MV-4-11 (cell line): Measurements from ENCODE around the gene HMMR.
"Not testable (repeated sequence)": the region's sequence is repeated elsewhere in the genome, so short reads cannot be mapped to it uniquely, and the experiment has no call there.

Experiments used
- DNase-seq: peaks from one replicate; lab custom pipeline; 2025; lab: John Stamatoyannopoulos, UW

HMMR gene, protein sequence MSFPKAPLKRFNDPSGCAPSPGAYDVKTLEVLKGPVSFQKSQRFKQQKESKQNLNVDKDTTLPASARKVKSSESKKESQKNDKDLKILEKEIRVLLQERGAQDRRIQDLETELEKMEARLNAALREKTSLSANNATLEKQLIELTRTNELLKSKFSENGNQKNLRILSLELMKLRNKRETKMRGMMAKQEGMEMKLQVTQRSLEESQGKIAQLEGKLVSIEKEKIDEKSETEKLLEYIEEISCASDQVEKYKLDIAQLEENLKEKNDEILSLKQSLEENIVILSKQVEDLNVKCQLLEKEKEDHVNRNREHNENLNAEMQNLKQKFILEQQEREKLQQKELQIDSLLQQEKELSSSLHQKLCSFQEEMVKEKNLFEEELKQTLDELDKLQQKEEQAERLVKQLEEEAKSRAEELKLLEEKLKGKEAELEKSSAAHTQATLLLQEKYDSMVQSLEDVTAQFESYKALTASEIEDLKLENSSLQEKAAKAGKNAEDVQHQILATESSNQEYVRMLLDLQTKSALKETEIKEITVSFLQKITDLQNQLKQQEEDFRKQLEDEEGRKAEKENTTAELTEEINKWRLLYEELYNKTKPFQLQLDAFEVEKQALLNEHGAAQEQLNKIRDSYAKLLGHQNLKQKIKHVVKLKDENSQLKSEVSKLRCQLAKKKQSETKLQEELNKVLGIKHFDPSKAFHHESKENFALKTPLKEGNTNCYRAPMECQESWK

DNA sequence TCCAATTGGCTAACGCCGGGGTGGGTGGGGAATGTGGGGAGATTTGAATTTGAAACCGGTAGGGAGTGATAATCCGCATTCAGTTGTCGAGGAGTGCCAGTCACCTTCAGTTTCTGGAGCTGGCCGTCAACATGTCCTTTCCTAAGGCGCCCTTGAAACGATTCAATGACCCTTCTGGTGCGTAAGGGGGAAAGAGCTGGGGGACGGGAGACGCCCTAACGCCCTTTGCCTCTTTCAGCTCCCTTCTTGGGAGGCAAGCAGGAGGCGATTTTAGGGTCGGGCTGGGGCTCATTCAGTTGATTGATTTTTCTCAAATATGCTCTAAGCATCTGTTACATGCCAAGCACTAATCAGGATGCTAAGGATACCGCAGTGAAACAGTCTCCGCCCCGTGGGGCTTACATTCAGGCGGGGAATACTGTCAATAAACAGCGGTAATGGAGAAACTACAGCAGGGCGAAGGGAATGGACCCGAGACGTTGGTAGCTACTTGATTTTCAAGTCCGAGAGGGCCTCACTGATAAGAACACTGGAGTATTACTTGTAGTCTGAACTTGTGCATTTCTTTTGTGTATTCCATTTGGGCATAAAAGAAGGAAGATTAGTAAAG lies at the start of gene HMMR:
Gene HMMR (plus strand): TSS at position 71 of the 610 bp plus-strand sequence. CDS start 61 bp downstream, at position 132.
- peak; percentile 43 for DNase-seq

DNA sequence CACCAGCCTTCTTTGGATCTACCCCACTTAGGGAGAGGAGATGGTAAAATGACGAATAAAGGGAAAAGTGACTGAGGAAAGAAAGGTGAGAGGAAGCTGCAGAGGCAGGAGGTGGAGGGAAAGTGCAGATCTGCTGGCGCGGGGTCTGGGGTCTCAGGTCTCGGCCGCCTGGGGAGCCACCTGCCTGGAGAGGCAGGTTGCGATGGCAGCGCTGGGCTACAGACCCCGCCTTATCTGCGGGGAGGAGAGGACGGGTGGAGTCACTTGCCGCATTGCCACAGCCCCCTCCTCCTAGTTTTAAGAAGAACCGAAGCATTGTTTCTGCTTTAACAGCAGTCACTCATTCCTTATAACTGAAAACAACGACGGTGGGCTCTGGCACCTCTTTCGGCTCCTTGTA lies 44.8 kb upstream of the HMMR start:
- not testable (repeated sequence) for DNase-seq

DNA sequence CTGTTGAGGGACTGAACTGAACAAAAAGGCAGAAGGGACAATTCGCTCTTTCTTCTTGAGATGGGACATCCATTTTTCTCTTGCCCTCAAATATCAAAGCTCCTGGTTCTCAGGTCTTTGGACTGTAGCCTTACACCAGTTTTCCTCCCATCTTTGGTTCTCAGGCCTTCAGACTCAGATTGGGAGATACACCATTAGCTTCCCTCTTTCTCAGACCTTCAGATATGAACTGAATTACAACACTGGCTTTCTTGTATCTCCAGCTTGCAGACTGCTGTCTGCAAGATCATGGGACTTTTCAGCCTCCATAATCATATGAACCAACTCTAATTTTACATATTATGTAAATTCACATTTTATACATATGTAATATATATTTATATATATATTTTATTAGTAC lies 35.6 kb upstream of the HMMR start:
- DNase-seq: no peak

DNA sequence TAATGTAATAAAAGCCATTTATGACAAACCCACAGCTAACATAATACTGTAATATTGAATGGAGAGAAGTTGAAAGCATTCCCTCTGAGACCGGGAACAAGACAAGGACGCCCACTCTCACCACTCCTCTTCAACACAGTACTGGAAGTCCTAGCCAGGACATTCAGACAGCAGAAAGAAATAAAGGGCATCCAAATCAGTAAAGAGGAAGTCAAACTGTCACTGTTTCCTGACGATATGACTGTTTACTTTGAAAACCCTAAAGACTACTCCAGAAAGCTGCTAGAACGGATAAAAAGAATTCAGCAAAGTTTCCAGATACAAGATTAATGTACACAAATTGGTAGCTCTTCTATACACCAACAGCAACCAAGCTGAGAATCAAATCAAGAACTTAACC lies 34.3 kb upstream of the HMMR start:
- peak; percentile 49 for DNase-seq

DNA sequence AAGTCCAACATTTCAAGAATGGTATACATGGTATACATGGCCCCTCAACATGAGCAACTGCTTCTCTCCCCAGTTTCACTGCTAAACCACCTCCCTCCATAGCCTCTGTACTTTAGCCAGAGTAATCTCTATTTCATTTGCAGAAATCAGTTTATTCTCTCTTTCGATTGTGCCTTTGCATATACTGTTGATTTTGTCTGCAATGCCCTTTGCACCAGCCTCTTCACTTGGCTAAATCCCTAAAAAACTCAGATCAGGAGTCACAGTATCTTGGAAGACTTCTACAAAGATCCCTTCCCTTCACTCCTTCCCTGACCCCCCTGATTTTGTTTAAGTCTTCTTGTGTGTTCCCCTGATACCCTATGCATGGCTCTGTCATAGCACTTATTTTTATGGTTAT lies 27.9 kb upstream of the HMMR start:
- DNase-seq: no peak

DNA sequence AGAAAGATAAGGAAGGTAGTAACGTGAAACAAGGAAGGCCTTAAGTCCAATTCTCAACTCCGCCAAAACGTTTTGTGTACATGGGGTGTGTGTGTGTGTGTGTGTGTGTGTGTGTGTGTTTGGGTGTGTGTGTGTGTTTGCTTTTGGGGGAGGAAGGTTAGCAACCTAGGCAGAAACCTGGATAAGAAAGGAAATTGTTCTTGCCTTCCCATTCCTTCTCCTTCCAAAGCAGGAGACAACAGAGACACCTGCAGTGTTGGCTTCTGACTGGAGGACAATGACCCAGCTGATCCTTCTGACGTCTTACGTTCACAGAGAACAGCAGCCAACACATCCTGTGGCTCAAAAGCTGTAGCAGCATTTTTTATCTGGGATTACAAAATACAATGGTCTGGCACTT lies 27.2 kb upstream of the HMMR start:
- DNase-seq: no peak

DNA sequence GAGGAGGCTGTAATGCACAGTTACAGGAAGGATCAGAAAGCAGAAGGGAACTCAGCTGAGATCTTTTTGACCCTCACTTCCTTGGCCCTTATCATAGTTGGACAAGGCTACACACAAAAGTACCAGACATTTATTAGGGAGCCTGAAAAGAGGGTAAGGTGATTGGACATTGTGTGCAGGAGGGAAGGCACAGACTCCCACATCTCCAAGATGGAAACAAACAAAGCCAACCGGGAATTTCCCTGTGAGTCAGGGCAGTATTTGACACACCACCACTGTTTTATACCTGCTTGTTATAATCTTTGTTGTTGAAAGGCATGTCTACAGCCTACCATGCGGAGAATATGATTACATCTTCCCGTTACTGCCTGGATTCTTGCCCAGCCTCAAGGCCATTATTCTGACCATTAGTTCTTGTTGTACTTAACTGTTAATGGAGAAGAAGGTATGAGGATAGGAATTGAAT lies 26.0 kb upstream of the HMMR start:
- DNase-seq: no peak

DNA sequence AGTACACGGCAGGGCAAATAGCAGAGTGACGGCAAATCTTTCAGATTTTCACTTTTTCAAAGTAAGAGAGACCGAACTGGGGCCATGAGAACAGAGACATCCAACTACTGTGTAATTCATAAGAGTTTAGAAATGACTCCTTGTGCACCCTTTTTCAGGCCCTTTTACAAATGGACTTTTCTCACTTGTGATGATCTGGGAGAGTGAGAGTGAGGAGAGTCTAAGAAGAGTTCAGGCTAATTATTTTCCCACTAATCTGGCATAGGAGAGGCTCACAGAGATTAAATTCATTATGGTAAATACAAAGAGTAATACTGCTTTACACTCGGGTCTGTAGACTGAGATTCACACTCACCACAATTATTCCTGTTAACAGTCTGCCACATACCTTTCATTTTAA lies 23.9 kb upstream of the HMMR start:
- no peak for DNase-seq

DNA sequence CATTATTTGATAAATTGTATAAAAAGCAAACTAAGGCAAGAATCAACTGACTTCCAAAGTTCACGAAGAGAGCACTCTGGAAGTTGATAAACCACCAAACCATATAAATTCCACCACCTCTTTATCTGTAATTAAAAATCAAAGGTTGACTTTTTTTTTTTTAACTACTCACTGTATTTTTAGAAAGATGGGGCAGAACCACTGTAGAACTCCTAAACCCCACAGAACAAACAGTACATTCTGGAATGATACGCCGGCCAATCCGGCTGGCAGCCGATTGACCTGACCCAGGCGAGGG lies 23.5 kb upstream of the HMMR start:
- no peak for DNase-seq

DNA sequence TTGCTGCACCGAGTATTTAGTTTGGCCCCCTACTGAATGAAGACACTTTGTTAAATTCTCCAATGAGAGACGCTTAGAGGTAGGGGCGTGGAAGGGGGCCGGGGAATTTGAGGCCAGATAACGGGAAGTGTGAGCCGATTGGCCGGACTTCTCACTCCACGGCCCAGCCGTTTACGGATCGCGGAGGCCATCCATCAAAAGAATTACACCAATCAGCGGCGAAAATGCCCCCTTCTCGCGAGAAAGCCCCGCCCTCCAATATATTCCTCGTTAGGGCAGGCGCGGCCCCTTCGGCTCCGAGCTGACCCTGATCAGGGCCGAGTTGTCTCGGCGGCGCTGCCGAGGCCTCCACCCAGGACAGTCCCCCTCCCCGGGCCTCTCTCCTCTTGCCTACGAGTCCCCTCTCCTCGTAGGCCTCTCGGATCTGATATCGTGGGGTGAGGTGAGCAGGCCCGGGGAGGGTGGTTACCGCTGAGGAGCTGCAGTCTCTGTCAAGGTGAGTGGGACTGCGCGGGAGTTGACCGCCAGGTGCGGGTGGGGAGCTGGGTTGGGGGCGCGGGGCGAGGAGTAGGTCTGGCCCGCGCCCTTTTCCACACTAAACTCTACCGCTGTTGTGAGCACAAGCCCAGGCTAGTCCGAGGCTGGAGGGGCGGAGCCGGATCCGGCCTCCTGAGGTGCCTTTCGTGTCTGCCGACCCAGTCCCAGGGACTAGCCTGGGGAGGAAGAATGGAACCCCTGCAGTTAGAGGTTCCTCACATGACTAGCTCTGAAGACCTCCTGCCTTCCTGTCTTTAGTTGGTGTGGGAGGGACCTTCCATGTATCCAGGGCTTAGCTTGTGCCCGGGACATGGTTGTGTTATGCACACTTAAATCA lies 22.9 kb upstream of the HMMR start, which contains the start of gene CCNG1:
Gene CCNG1 (plus strand): TSS at position 287 of the 874 bp plus-strand sequence. CDS start 1,662 bp downstream, outside the sequence.
- peak; percentile 98 for DNase-seq

DNA sequence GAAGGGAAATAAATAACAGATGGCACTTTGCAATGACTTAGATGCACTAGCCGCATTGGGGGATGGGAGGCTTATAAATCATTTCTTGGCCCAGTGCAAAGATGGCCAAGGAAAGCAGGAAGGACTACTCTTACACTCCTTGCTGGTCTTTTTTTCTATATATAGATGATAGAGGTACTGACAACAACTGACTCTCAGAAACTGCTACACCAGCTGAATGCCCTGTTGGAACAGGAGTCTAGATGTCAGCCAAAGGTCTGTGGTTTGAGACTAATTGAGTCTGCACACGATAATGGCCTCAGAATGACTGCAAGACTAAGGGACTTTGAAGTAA lies 21.4 kb upstream of the HMMR start:
- DNase-seq: peak; percentile 78

DNA sequence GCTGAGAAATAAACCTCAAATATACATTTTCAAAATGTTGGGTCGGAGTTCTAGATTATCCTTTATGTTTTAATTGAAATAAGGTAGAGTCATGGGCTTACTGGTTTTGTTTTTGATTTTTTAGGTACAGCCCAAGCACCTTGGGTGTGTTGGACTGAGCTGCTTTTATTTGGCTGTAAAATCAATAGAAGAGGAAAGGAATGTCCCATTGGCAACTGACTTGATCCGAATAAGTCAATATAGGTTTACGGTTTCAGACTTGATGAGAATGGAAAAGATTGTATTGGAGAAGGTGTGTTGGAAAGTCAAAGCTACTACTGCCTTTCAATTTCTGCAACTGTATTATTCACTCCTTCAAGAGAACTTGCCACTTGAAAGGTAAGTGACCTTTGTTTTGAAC lies 19.5 kb upstream of the HMMR start:
- no peak for DNase-seq

DNA sequence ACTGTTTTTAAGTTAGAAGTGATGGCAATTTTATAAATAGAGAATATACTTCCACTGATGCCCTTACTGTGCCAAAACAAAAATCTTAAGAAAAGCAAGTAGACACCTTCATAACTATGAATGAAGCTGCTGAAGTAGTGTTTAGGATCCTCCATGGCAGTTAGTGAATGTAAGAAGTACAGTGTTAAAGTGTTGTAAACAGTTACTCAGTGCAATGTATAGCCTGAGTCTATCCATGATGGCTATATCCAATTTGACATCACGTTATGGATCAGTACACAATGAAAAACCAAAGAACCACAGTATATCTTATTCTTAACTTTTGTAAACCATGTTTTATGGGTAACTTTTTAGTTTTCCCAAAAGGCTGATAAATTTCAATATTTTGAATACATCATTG lies 15.9 kb upstream of the HMMR start:
- DNase-seq: no peak

DNA sequence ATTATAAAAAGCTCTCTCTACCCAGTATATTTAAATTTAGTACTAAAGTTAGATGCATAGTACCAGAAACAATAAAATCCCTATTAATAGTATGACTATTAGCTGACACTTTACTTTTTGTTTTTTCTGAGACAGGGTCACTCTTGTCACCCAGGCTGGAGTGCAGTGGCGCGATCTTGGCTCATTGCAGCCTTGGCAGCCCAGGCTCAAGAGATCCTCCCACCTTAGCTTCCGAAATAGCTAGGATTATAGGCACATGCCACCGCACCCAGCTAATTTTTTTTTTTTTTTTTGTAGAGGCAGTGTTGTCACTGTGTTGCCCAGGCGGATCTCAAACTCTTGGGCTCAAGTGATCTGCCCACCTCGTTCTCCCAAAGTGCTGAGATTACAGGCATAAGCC lies 15.1 kb upstream of the HMMR start:
- no peak for DNase-seq

DNA sequence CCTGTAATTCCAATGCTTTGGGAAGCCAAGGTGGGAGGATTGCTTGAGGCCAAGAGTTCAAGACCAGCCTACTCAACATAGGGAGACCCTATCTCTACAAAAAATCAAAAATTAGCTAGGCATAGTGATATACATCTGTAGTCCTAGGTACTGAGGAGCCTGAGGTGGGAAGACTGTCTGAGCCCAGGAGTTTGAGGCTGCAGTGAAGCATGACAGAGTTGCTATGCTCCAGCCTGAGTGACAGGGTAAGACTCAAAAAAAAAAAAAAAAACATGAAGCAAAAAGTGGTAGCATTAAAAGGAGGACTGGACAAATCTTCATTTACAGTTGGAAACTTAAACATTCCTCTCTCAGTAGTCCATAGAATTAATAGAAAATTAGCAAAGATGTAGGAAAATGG lies 13.2 kb upstream of the HMMR start:
- no peak for DNase-seq

DNA sequence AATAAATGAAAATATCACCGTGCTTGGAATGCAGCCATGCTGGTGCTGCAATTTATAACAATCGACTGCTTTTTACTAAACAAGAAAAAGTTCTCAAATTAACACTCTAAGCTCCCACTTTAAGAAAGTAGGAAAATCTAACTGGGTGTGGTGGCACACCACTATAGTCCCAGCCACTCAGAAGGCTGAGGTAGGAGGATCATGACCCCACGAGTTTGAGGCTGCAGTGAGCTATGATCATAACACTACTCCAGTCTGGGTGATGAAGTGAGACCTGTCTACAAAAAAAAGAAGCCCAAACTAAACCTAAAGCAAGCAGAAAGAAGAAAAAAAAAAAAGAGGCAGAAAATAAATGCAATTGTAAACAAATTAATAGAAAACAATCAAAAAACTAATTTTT lies 12.6 kb upstream of the HMMR start:
- no peak for DNase-seq

DNA sequence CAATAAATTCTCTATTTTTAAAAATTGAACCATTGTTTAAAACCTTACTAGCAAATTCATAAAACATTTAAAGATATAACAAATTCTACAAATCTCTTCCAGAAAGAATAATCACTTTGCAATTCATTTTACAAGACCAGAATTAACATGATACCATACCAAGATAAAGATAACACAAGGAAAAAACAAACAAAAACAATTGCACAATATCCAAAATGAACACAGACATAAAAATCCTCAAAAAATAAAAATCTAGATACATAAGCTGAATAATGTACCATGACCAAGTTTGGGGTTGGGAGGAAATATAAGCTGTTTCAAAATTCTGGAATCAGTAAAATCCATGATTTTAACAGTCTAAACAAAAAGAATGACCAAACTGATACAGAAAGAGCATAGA lies 11.9 kb upstream of the HMMR start:
- DNase-seq: no peak

DNA sequence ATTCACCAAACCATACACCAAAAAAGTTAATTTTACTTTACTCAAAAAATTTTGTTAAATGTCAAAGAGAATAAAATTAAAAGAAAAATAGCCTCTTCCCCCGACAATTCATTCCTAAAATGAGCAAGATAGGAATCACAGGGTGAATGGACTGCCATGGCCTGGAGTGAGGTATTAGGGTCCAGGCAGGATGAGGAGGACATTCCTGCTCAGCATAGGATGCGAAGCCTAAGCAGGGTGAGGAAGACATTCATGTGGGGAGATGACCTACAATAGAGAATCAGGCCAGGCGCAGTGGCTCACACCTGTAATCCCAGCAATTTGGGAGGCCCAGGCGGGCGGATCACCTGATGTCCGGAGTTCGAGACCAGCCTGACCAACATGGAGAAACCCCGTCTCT lies 8.9 kb upstream of the HMMR start:
- no peak for DNase-seq

DNA sequence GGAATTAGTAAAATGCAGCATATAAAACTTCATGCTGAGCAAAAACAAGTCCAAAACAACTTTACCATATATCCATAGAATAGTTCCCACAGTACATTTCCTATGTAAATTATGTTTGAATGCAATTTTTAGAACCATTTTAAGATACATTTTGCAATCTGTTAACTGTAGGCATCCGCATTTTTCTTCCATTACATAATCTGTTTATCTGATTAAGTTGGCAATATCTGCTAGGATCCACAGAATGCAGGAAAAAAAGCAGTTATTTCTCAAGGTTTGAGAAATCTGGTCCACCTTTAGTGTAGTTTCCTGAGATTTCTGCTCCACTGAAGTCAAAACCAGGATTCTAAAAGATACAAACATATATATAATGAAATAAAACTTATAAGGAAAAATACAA lies 6.7 kb upstream of the HMMR start:
- no peak for DNase-seq

DNA sequence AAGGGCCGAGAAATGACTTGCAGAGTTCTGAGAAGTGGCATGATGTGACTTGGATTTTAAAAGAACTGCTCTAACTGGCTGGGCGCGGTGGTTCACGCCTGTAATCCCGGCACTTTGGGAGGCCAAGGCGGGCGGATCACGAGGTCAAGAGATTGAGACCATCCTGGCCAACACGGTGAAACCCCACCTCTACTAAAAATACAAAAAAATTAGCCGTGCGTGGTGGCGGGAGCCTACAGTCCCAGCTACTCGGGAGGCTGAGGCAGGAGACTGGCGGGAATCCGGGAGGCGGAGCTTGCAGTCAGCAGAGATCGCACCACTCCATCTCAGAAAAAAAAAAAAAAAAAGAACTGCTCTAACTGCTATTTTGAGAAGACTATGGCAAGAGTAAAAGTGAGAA lies 5.0 kb upstream of the HMMR start:
- DNase-seq: not testable (repeated sequence)

DNA sequence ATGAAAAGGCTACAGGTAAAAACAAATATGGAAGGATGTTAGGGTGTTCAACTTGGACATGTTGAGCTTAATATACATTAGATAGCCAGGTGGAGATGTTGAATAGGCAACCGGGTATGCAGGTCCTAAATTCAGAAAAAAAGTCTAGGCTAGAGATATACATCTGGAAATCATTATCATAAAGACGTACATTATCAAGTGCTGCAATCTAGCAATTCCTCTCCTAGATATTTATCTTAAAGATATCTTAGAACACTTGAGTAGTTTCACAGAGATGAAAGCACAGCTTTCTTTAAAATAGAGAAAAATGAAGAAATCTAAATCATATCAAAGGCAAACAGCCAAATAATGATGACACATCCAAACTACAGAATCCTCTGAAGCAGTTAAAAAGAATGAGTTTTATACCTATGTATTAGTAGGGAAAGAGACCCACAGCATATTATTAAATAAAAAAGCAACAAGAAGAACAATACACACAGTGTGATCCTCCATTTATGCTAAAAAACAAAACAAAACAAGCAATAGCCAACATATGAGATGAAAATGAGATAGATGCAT lies 4.3 kb upstream of the HMMR start:
- no peak for DNase-seq

DNA sequence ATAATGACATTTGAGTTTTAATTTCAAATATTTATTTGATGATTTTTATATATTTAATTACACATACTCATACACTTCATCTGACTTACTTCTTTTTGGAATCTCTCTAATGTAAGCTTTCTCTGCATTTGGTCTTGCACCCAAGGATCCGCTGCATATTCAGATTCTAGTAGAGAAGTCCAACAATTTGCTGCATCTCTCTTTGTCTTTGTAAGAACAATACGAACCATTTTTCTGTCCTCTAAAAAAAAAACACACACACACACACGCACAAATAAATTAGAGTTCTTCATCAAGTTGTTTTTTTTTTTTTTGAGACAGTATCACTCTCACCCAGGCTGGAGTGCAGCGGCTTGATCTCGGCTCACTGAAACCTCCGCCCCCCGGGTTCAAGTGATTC lies 3.6 kb upstream of the HMMR start:
- no peak for DNase-seq
